ENCODE measurements around the gene DSCAML1. TPM values are rescaled to one million over a fixed set of nuclear protein-coding genes. Genes with fewer than 3 reads are reported as not detected.

DSCAML1 gene
- total RNA-seq, 1 experiment from 2014 or later, result not detected

DNA sequence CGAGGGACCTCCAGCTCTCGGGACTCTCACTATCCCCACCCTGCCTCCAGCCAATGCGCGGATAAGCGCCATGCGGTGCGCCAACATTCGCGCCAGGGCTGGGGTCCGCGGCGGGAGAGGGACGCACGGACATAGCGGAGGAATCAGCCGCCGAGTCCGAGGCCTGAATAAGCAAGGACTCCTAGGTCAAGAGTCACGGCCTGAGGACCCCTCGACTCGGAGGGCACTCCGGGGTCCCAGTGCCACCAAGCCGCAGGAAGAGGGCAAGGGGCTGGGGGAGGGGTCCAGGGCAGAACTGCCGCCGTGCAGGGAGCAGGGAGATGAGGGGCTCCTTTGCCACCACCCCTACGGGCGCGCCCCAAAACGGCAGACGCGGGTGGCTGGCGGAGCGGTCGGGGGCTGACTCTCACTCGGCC is 552 bp downstream of the DSCAML1 start:
- DNase-seq (ENCODE audit: low read depth, low spot score) (no peak), ATAC-seq (no peak)
- RAD21 ChIA-PET (ENCODE audit: low non-redundant PET in 1 of 2, low total read pairs in 2 of 2, uncharacterized antibody in 2 of 2, unreplicated experiment in 2 of 2), result no interaction called here
- CTCF ChIA-PET, result no interaction called here
- intact Hi-C loops (cut with micrococcal nuclease), result no loop called here
- Histone ChIP-seq H3K4me1 (ENCODE audit: control insufficient read depth in 1 of 2, insufficient read depth in 2 of 2, low read length in 2 of 2) (no peaks in the 10 kb centered on the region), H3K36me3 (ENCODE audit: control insufficient read depth in 1 of 2, insufficient read depth in 2 of 2, low read length in 2 of 2) (no peaks in the 10 kb centered on the region), H3K9me2 (ENCODE audit: insufficient read depth) (no peaks in the 10 kb centered on the region), H3K27ac (ENCODE audit: low read depth, low read length) (no peak overlapping the region), H4K20me1 (ENCODE audit: insufficient read depth) (no peaks in the 10 kb centered on the region), H3K4me3 (replicated peaks in 1 of 2; ENCODE audit: low read depth in 1 of 2, low read length in 2 of 2) (no peak overlapping the region), H3K27me3 (ENCODE audit: insufficient read depth, low read length) (peaks cover 3% of the 10 kb centered on the region; the same call in 1 of the 2 replicates), H3K79me2 (ENCODE audit: insufficient read depth, low read length) (no peaks in the 10 kb centered on the region), H3K9me3 (ENCODE audit: control insufficient read depth in 1 of 2, insufficient read depth in 1 of 2, low read depth in 1 of 2, low read length in 2 of 2) (no peaks in the 10 kb centered on the region), H3K4me2 (ENCODE audit: low read length) (no peak overlapping the region), H2AFZ (ENCODE audit: low read depth, low read length, poor library complexity, severe bottlenecking) (no peak overlapping the region), H3K9ac (ENCODE audit: low read length) (no peak overlapping the region)
- BruUV-seq (replicated peaks), result no TSS peak
- POLR2A ChIA-PET, result no interaction called here
- no peak for TF ChIP-seq ELF1 (IDR thresholded peaks at IDR 0.05; ENCODE audit: borderline replicate concordance, low read depth)
- no peak for TF ChIP-seq POLR2A (IDR thresholded peaks at IDR 0.05; ENCODE audit: borderline replicate concordance, extremely low read depth, insufficient read depth, insufficient read length)
- TF ChIP-seq EZH2 (IDR thresholded peaks at IDR 0.05), result no peak
- TF ChIP-seq CEBPB (IDR thresholded peaks at IDR 0.05; ENCODE audit: low read depth), result no peak
- no peak for TF ChIP-seq SP1 (IDR thresholded peaks at IDR 0.05; ENCODE audit: low read depth)
- TF ChIP-seq, protein P1, sequence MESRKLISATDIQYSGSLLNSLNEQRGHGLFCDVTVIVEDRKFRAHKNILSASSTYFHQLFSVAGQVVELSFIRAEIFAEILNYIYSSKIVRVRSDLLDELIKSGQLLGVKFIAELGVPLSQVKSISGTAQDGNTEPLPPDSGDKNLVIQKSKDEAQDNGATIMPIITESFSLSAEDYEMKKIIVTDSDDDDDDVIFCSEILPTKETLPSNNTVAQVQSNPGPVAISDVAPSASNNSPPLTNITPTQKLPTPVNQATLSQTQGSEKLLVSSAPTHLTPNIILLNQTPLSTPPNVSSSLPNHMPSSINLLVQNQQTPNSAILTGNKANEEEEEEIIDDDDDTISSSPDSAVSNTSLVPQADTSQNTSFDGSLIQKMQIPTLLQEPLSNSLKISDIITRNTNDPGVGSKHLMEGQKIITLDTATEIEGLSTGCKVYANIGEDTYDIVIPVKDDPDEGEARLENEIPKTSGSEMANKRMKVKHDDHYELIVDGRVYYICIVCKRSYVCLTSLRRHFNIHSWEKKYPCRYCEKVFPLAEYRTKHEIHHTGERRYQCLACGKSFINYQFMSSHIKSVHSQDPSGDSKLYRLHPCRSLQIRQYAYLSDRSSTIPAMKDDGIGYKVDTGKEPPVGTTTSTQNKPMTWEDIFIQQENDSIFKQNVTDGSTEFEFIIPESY (IDR thresholded peaks at IDR 0.05; ENCODE audit: extremely low read depth, insufficient replicate concordance, low read length), result no peak
- TF ChIP-seq ZNF274 (IDR thresholded peaks at IDR 0.05; ENCODE audit: low read depth, low read length), result no peak
- no peak for TF ChIP-seq RAD21 (IDR thresholded peaks at IDR 0.05; ENCODE audit: low read depth)
- TF ChIP-seq FOSL1 (IDR thresholded peaks at IDR 0.05; ENCODE audit: low read depth), result no peak
- no peak for TF ChIP-seq CBX3 (IDR thresholded peaks at IDR 0.05; ENCODE audit: low read depth)
- no peak for TF ChIP-seq YY1 (IDR thresholded peaks at IDR 0.05; ENCODE audit: extremely low read depth, insufficient replicate concordance, low read depth, low read length)
- TF ChIP-seq, protein P2, sequence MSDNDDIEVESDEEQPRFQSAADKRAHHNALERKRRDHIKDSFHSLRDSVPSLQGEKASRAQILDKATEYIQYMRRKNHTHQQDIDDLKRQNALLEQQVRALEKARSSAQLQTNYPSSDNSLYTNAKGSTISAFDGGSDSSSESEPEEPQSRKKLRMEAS (IDR thresholded peaks at IDR 0.05), result no peak
- no peak for TF ChIP-seq SRF (IDR thresholded peaks at IDR 0.05; ENCODE audit: low read depth)
- no peak for TF ChIP-seq EZH2phosphoT487 (IDR thresholded peaks at IDR 0.05; ENCODE audit: borderline replicate concordance)
- TF ChIP-seq, protein P3, sequence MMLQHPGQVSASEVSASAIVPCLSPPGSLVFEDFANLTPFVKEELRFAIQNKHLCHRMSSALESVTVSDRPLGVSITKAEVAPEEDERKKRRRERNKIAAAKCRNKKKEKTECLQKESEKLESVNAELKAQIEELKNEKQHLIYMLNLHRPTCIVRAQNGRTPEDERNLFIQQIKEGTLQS (IDR thresholded peaks at IDR 0.05), result no peak
- TF ChIP-seq, protein P4, sequence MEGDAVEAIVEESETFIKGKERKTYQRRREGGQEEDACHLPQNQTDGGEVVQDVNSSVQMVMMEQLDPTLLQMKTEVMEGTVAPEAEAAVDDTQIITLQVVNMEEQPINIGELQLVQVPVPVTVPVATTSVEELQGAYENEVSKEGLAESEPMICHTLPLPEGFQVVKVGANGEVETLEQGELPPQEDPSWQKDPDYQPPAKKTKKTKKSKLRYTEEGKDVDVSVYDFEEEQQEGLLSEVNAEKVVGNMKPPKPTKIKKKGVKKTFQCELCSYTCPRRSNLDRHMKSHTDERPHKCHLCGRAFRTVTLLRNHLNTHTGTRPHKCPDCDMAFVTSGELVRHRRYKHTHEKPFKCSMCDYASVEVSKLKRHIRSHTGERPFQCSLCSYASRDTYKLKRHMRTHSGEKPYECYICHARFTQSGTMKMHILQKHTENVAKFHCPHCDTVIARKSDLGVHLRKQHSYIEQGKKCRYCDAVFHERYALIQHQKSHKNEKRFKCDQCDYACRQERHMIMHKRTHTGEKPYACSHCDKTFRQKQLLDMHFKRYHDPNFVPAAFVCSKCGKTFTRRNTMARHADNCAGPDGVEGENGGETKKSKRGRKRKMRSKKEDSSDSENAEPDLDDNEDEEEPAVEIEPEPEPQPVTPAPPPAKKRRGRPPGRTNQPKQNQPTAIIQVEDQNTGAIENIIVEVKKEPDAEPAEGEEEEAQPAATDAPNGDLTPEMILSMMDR (IDR thresholded peaks at IDR 0.05 in 2 of 3, conservative IDR thresholded peaks at IDR 0.05 in 1 of 3; ENCODE audit: borderline replicate concordance in 1 of 3, insufficient read depth in 1 of 3, low read depth in 2 of 3, low read length in 2 of 3), result no peak
- TF ChIP-seq POLR2AphosphoS5 (IDR thresholded peaks at IDR 0.05; ENCODE audit: low read depth, low read length), result no peak
- no peak for TF ChIP-seq TCF7L2 (IDR thresholded peaks at IDR 0.05; ENCODE audit: borderline replicate concordance, extremely low read depth, insufficient read depth, insufficient read length)
- TF ChIP-seq, protein P5, sequence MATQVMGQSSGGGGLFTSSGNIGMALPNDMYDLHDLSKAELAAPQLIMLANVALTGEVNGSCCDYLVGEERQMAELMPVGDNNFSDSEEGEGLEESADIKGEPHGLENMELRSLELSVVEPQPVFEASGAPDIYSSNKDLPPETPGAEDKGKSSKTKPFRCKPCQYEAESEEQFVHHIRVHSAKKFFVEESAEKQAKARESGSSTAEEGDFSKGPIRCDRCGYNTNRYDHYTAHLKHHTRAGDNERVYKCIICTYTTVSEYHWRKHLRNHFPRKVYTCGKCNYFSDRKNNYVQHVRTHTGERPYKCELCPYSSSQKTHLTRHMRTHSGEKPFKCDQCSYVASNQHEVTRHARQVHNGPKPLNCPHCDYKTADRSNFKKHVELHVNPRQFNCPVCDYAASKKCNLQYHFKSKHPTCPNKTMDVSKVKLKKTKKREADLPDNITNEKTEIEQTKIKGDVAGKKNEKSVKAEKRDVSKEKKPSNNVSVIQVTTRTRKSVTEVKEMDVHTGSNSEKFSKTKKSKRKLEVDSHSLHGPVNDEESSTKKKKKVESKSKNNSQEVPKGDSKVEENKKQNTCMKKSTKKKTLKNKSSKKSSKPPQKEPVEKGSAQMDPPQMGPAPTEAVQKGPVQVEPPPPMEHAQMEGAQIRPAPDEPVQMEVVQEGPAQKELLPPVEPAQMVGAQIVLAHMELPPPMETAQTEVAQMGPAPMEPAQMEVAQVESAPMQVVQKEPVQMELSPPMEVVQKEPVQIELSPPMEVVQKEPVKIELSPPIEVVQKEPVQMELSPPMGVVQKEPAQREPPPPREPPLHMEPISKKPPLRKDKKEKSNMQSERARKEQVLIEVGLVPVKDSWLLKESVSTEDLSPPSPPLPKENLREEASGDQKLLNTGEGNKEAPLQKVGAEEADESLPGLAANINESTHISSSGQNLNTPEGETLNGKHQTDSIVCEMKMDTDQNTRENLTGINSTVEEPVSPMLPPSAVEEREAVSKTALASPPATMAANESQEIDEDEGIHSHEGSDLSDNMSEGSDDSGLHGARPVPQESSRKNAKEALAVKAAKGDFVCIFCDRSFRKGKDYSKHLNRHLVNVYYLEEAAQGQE (IDR thresholded peaks at IDR 0.05; ENCODE audit: low read depth), result no peak

Data from HCT116 (cell line).